Activated naive CD4-positive, alpha-beta T cell treated with anti-CD3 and anti-CD28 coated beads, Interleukin-2, amount 50 U/mL, for 24 hours (primary cell): ENCODE results near the gene FOXP1.

Experiments
- H3K27ac Mint-ChIP-seq: one replicate; pipeline ENCODE4 v1.8.0; 2021; ENCODE audit warnings: mild to moderate bottlenecking, mixed read lengths
- H3K27me3 Mint-ChIP-seq: one replicate; pipeline ENCODE4 v1.8.0; 2021; ENCODE audit warnings: mixed read lengths
- H3K36me3 Mint-ChIP-seq: one replicate; pipeline ENCODE4 v1.8.0; 2021; ENCODE audit warnings: mixed read lengths
- H3K4me1 Mint-ChIP-seq: one replicate; pipeline ENCODE4 v1.8.0; 2021; ENCODE audit warnings: mixed read lengths
- H3K4me3 Mint-ChIP-seq: one replicate; pipeline ENCODE4 v1.8.0; 2021; ENCODE audit warnings: mild to moderate bottlenecking, mixed read lengths
- H3K9me3 Mint-ChIP-seq: one replicate; pipeline ENCODE4 v1.8.0; 2021; ENCODE audit warnings: mixed read lengths

FOXP1 gene

DNA sequence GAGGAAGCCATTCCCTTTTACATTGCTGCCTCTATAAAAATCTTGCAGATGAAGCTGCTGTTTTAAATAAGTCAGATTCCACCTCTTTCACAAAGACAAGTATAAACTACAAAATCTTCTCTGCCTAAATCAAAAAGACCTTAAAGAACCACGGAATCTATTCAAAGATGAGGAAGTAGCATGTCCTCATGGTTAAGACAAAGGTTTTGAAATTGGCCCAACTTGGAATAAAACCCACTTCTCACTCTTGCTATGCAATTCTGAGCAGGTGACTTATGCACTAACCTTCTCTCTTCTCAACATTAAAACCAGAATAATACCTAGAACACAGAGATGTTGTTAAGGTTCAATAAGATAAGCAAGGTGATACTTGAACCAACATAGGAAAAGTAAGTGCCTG lies 97.6 kb downstream of the FOXP1 start:
- Mint-ChIP-seq H3K27ac (peak overlapping the region; percentile 100), H3K27me3 (no peaks in the 10 kb centered on the region), H3K4me1 (peaks cover 96% of the 10 kb centered on the region), H3K36me3 (peaks cover 14% of the 10 kb centered on the region), H3K4me3 (peak overlapping the region; percentile 89), H3K9me3 (no peaks in the 10 kb centered on the region)

DNA sequence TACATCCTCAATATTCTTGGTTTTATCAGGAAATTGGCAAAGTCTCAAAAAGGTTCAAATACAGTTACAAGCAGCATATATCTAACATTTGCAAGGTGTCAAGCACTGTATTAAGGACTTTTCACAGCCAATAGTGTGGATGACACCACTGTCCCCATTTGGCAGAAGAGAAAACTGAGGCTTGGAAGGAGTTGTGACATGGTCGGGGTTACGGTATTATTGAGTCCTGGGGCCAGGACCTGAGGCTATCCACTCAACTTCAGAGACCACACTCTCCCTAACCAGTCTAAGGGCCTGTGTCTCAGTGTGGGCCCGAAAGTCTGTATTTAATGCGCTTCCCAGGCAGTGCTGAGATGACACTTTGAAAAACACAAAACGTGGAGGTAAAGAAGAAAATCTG lies 99.1 kb downstream of the FOXP1 start:
- Mint-ChIP-seq H3K4me3 (no peak overlapping the region), H3K36me3 (peaks cover 12% of the 10 kb centered on the region), H3K4me1 (peaks cover 100% of the 10 kb centered on the region), H3K9me3 (no peaks in the 10 kb centered on the region), H3K27ac (peak overlapping the region; percentile 100), H3K27me3 (no peaks in the 10 kb centered on the region)

DNA sequence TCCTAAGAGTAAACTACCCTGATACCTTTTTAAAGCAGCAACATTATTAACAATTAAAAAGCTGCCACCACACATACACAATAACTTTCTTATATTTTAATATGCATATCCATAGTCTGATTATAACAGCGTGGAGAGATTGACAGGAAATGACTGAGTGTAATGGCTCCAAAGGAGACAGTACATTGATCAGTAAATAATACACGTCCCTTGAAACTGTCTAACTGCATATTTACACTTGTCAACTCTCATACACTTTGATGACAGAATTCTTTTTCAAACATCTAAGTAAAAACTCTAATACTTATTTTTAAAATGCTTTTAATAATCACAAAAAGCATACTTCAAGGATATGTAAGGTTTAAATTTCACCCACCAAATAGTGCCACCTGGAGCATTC lies 99.5 kb downstream of the FOXP1 start:
- Mint-ChIP-seq H3K4me3 (peak overlapping the region; percentile 36), H3K27me3 (no peaks in the 10 kb centered on the region), H3K36me3 (peaks cover 12% of the 10 kb centered on the region), H3K4me1 (peaks cover 100% of the 10 kb centered on the region), H3K27ac (peak overlapping the region; percentile 100), H3K9me3 (no peaks in the 10 kb centered on the region)

DNA sequence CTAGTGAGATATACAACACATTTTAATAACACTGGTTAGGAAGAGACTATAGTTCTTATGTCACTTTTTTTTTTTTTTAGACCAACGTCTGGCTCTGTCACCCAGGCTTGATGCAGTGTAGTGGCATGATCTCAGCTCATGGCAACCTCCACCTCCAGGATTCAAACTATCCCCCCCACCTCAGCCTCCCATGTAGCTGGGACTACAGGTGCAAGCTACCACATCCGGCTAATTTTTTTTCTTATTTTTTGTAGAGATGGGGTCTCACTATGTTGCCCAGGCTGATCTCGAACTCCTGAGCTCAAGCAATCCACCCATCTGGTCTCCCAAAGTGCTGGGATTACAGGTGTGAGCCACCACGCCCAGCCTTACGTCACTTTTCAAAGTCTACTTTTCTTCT lies 100.8 kb downstream of the FOXP1 start:
- H3K4me1 Mint-ChIP-seq, result peaks cover 100% of the 10 kb centered on the region
- H3K27me3 Mint-ChIP-seq, result no peaks in the 10 kb centered on the region
- H3K36me3 Mint-ChIP-seq, result peaks cover 19% of the 10 kb centered on the region
- no peaks in the 10 kb centered on the region for H3K9me3 Mint-ChIP-seq
- H3K4me3 Mint-ChIP-seq, result peak overlapping the region; percentile 55
- peak overlapping the region; percentile 100 for H3K27ac Mint-ChIP-seq

DNA sequence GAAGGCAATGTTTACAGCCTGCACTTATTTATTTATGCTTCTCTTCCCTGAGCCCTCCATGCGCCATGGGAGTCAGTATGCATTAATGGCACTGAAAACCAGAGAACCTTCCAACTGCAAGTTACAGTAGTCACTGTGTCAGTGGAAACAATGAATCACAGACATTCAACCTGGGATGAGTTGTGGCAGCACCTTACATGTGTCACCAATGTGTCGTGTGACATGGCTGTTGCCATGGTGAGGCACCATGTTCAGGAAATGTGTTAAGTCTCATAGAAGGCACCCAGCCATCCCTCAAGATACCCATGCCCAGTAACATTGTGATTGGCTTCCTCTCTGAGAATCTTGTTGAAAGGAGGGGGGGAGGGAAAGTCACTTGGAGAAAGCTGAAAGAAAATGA lies 105.0 kb downstream of the FOXP1 start:
- Mint-ChIP-seq H3K4me1 (peaks cover 95% of the 10 kb centered on the region), H3K4me3 (peak overlapping the region; percentile 81), H3K27ac (peak overlapping the region; percentile 99), H3K27me3 (no peaks in the 10 kb centered on the region), H3K9me3 (no peaks in the 10 kb centered on the region), H3K36me3 (peaks cover 35% of the 10 kb centered on the region)

DNA sequence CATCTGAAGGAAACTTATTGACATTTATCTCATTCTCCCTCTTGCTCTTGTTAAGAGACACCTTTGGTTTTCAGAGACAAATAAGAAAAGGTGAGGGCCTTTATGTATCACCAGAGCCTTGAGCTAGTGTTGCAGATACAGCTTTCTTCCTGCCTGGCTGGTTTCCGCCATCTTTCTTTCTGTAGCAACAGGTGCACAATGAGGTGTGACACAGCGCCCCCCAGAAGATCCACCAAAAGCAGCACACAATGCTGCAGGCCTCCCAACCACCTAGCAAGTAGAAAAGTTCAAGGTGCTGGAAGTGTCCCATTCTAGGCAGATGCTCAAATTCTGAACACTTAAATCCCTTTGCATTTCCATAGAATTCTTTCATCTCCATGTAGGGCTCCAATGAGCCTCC lies 106.6 kb downstream of the FOXP1 start:
- Mint-ChIP-seq H3K27ac (peak overlapping the region; percentile 91), H3K4me1 (peaks cover 95% of the 10 kb centered on the region), H3K4me3 (no peak overlapping the region), H3K27me3 (no peaks in the 10 kb centered on the region), H3K36me3 (peaks cover 46% of the 10 kb centered on the region), H3K9me3 (peaks cover 10% of the 10 kb centered on the region)

DNA sequence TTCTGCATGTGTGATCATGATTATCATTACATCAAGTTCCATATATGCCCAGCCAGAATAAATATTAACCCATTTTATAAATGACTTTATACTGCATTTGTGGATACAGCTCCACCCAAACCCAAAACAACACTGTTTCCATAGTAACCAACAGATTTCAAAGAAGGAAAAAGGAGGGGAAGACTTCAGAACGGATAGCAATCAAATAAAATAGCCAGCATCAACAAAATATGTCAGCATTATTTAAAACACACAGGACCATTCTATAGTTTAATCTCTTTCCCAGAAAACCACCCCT lies 114.4 kb downstream of the FOXP1 start:
- H3K4me3 Mint-ChIP-seq, result no peak overlapping the region
- H3K4me1 Mint-ChIP-seq, result peaks cover 92% of the 10 kb centered on the region
- H3K36me3 Mint-ChIP-seq, result peaks cover 49% of the 10 kb centered on the region
- H3K27ac Mint-ChIP-seq, result no peak overlapping the region
- H3K9me3 Mint-ChIP-seq, result peaks cover 13% of the 10 kb centered on the region
- H3K27me3 Mint-ChIP-seq, result no peaks in the 10 kb centered on the region

DNA sequence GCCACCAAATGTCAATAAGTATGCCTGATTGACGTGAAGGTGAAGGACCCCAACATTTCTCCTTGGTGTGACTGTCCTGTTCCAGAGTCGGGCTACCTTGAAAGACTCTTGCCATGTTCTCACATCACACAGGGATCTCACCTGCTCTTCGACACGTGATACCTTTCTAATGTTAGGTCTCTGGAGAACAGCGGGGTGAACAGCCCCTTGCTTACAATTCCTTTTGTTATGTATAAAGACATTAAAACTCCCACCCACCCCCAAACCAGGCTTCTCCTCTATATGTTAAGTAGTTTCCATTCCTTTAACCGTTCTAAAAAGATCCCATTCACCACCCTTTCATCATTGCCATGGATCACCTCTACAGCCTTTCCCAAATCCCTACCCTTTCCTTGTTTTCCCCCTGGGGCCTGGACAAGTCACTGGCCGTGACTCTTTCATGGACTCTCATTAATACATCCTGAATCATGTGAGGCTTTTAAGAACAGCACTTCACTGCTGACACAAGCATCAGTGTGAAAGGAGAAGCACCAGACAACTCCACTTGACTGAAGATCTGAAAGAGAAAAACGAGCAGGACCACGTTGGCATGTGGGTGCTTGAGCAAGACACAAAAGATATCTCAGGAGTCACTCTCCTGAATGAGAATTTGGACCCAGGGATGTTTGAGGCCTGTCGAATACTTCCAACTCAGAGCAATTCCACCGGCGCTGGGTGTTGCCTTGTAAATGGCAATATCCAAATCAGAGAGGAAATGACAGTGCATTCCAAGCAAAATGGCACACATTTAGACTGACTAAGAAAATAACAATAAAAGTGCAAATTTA lies 115.0 kb downstream of the FOXP1 start:
- peaks cover 91% of the 10 kb centered on the region for H3K4me1 Mint-ChIP-seq
- no peaks in the 10 kb centered on the region for H3K27me3 Mint-ChIP-seq
- H3K27ac Mint-ChIP-seq, result peak overlapping the region; percentile 86
- peaks cover 13% of the 10 kb centered on the region for H3K9me3 Mint-ChIP-seq
- peaks cover 46% of the 10 kb centered on the region for H3K36me3 Mint-ChIP-seq
- H3K4me3 Mint-ChIP-seq, result peak overlapping the region; percentile 49

DNA sequence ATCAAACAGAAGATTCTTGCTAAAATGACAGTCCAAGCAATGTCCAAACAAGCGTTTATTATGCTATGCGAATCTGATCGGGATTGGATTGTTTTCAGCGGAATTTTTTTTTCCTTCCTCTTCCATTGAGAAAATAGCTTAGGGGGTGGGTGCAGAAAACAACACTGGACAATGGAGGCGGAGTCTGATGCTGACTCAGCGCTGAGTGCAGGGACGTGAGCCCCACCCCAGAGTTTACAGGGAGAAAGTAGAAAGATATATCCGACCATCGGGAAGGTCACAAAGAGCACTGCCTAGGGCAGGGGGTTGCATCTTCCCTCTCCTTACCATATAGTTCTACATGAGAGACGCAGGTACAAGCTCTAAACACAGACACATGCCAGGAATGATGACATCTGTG lies 117.0 kb downstream of the FOXP1 start:
- Mint-ChIP-seq H3K27me3 (no peaks in the 10 kb centered on the region), H3K4me1 (peaks cover 90% of the 10 kb centered on the region), H3K36me3 (peaks cover 35% of the 10 kb centered on the region), H3K9me3 (peaks cover 3% of the 10 kb centered on the region), H3K4me3 (no peak overlapping the region), H3K27ac (peak overlapping the region; percentile 97)

DNA sequence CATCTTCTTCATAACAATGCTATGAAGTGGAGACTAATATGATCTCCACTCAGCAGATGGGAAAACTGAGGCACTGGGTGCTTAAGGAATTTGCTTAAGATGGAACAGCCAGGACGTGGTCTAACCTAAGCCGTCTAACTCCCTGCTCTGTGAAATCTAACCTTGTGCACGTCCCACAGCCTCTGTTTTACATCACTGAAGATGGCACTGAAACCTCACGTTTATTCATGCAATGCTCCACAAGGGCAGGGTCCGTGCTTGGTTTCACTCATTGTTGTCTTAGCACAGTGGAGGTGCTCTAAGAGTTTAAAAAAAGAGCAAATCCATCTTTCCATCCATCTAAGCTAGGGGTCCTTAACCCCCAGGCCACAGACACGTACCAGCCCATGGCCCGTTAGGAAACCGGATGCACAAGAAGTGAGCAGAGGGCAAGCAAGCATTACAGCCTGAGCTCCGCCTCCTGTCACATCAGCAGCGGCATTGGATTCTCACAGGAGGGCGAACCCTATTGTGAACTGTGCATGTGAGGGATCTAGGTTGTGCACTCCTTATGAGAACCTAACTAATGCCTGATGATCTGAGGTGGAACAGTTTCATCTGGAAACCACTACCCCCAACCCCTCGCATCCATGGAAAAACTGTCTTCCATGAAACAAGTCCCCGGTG lies 118.0 kb downstream of the FOXP1 start:
- Mint-ChIP-seq H3K27me3 (no peaks in the 10 kb centered on the region), H3K36me3 (peaks cover 41% of the 10 kb centered on the region), H3K27ac (peak overlapping the region; percentile 97), H3K4me3 (peak overlapping the region; percentile 26), H3K4me1 (peaks cover 92% of the 10 kb centered on the region), H3K9me3 (peaks cover 8% of the 10 kb centered on the region)

DNA sequence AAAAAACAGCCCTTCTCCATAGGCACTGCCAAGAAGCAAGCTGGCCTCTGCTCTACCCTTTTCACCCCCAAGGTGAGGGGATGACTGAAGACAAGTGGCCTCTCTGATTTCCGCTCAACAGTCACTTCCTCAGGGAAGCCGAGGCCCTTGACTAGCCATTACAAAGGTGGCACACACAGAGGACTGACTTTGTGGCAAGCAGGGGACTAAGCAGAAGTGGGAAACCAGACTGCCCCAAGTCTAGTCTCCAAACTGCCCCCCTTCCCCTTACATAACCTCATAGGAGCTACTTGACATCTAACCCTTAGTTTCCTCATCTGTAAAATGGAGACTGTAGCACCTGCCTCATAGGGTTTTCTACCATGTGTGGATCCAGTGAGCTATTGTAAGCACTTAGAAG lies 118.9 kb downstream of the FOXP1 start:
- Mint-ChIP-seq H3K36me3 (peaks cover 46% of the 10 kb centered on the region), H3K4me1 (peaks cover 90% of the 10 kb centered on the region), H3K27me3 (no peaks in the 10 kb centered on the region), H3K9me3 (peaks cover 8% of the 10 kb centered on the region), H3K27ac (peak overlapping the region; percentile 62), H3K4me3 (no peak overlapping the region)

DNA sequence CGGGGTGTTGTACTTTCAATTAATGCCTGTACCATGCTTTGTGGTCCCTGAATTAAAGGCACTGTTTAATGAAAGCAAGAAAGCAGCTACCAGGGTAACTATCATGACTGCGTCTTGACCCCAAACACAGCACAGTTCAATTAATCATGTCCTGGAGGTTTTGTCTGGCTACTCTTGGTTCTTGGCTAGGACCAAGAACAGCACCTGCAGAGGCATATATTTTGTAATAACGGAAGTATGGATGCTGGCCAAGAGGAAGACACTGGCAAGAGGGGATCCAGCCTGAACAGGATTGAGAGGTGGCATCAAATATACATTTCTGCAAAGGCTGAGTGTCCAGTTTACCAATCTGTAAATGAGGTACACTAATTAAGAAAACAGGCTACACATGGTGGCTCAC lies 119.9 kb downstream of the FOXP1 start:
- H3K27me3 Mint-ChIP-seq, result no peaks in the 10 kb centered on the region
- H3K36me3 Mint-ChIP-seq, result peaks cover 45% of the 10 kb centered on the region
- H3K27ac Mint-ChIP-seq, result peak overlapping the region; percentile 71
- H3K4me3 Mint-ChIP-seq, result no peak overlapping the region
- peaks cover 90% of the 10 kb centered on the region for H3K4me1 Mint-ChIP-seq
- H3K9me3 Mint-ChIP-seq, result peaks cover 8% of the 10 kb centered on the region

DNA sequence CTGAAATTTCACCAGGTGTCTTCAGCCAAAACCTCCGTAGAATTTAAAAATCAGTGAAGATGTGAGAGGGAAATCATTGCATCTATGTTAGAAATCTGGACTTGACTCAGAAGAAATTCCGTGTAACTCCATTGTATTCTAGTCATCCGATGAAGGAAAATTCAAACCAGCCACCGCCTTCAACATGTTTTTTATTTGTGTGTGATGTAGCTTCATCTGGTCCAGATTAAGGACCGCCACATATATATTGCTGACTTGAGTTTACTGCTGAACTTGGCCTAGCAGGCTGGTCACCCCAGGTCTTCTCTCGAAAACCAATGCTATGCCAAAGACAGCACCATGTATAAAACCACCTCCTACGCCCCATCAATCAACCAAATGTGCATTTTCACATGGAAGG lies 120.9 kb downstream of the FOXP1 start:
- peak overlapping the region; percentile 97 for H3K27ac Mint-ChIP-seq
- peaks cover 8% of the 10 kb centered on the region for H3K9me3 Mint-ChIP-seq
- no peaks in the 10 kb centered on the region for H3K27me3 Mint-ChIP-seq
- H3K4me3 Mint-ChIP-seq, result no peak overlapping the region
- peaks cover 92% of the 10 kb centered on the region for H3K4me1 Mint-ChIP-seq
- peaks cover 37% of the 10 kb centered on the region for H3K36me3 Mint-ChIP-seq

DNA sequence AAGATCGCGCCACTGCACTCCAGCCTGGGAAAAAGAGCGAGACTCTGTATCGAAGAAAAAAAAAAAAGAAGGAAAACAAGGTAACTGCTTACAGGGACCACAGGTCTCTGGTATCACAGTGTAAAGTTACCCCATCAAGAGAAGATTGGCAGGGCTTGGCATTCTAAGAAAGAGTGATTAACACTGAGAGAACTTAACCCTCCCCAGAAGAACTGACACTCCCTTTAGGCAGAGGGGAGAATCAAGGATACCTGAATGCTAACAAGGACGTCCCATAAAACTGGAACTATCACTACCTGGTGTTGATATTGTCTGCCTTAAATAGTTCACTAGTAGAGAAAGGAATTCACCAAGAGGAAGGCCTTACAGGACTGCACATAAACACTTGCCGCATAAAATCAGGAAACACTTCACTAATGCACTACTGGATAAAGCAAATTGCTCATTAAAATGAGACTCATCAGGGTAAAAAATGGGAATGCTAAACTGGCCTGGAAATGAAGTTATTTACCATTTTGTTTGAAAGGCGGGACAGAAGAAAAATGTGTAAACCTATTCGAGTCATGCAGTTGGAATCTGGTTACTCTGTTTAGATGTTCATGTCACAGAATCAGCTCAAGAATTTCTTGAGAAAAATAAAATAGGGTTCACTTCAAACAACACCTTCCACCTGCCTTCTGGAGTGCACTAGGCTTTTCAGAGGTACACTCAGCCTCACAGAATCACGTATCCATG lies 121.6 kb downstream of the FOXP1 start:
- Mint-ChIP-seq H3K4me3 (peak overlapping the region; percentile 51), H3K27me3 (no peaks in the 10 kb centered on the region), H3K36me3 (peaks cover 31% of the 10 kb centered on the region), H3K4me1 (peaks cover 92% of the 10 kb centered on the region), H3K27ac (peak overlapping the region; percentile 97), H3K9me3 (peaks cover 8% of the 10 kb centered on the region)

DNA sequence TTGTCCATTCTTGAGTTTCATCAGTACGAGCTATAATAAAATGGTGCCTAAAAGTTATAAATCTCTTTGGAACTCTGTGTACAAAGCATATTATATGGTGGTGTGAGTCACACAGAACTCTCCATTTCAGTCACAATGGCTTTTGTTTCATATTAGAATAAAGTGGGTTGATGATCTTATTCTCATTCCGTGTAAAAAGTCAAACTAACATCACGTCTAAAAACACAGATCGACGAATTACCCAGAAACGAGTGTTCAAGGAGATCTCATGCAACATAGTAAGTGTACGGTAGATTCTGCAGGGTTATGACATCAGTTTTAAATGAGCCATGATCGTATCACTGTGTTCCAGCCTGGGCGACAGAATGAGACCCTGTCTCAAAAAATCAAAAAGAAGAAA lies 122.4 kb downstream of the FOXP1 start:
- peak overlapping the region; percentile 97 for H3K27ac Mint-ChIP-seq
- H3K4me1 Mint-ChIP-seq, result peaks cover 92% of the 10 kb centered on the region
- H3K9me3 Mint-ChIP-seq, result peaks cover 6% of the 10 kb centered on the region
- H3K4me3 Mint-ChIP-seq, result peak overlapping the region; percentile 51
- H3K36me3 Mint-ChIP-seq, result peaks cover 23% of the 10 kb centered on the region
- no peaks in the 10 kb centered on the region for H3K27me3 Mint-ChIP-seq

DNA sequence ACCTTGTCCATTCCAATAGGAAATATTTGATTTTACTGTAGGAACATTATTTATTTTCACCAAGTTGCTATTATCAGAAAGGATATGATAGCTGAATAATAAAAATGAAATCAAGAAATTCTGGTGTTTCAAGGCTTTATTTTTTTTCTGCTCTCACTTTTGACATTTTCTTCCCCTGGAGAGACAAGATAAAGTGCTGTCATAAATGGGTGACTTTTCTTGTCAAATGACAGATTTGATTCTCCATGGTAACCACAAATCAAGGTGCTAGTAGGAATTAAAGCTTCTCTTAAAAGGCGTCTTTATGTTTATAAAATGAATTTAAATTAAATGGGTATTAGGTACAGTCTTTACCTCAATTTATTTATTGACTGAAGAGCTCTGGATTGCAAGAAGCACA lies 124.6 kb downstream of the FOXP1 start:
- H3K27ac Mint-ChIP-seq, result peak overlapping the region; percentile 98
- H3K27me3 Mint-ChIP-seq, result no peaks in the 10 kb centered on the region
- H3K4me3 Mint-ChIP-seq, result no peak overlapping the region
- peaks cover 19% of the 10 kb centered on the region for H3K36me3 Mint-ChIP-seq
- peaks cover 5% of the 10 kb centered on the region for H3K9me3 Mint-ChIP-seq
- H3K4me1 Mint-ChIP-seq, result peaks cover 98% of the 10 kb centered on the region
